GM18868 (cell line): ENCODE results near the gene DKKL1.
"Not testable (repeated sequence)": the region's sequence is repeated elsewhere in the genome, so short reads cannot be mapped to it uniquely, and the experiment has no call there.

ENCODE experiments used
- ATAC-seq: cut with Tn5 transposase; IDR thresholded peaks from one replicate; pipeline ENCODE4 v1.9.1; 2021; ENCODE audit warnings: mild to moderate bottlenecking, moderate library complexity; ENCODE audit not compliant: unreplicated experiment

The DKKL1 gene

DNA sequence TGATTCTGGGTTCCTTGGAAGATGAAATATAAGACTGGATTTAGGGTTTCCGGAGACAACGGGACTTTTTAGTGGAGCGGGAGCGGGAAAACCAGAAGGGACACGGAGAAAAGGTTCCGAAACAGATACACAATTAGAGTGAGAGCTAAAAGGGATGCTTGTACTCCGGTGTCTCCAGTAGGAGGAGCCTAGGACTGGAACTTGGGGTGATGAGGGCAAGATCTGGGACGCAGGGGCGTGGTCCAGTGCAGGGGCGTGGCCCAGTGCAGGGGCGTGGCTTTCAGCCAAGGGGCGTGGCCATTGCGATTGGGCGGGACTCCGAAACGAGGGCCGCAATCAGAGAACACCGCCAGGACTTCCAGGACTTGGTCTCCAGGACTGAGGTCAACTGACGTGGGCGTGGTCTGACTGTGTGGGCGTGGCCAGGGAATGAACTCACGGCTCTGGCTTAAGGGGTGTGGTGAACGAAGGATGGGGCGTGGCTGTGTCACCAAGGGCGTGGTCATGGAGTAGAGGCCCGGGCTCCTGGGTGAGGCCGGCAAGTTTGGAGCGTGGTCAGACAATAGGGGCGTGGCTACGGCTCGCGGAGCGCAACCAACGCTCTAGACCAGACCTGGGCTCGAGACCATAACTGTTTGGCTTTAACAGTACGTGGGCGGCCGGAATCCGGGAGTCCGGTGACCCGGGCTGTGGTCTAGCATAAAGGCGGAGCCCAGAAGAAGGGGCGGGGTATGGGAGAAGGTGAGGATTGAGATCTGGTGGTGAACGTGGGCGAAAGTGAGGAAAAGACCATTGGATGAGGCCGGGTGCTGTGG is at the start of gene DKKL1:
TSS of gene DKKL1 (plus strand) at position 610 of the 815 bp plus-strand sequence. CDS start at position 732, 122 bp downstream.
- ATAC-seq, result no peak

DNA sequence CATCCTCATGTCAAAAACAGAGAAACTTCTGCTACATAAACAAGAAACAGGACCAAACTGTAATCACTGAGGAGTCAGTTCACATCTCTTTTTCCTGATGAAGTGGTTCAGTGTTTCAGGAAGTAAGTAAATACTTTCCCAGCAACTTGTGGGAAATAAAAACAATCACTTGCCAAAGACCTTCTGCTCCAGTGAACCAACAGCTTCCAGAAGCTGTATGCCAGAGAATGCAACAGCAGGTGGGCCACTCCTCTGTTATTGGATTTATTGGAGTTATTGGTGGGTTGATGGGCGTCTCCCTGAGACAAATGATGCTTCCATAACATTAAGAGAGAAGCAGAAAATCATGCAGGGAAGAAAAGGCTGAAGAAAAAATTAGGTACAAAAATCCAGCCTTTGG is 48.6 kb upstream of the DKKL1 start:
- no peak for ATAC-seq

DNA sequence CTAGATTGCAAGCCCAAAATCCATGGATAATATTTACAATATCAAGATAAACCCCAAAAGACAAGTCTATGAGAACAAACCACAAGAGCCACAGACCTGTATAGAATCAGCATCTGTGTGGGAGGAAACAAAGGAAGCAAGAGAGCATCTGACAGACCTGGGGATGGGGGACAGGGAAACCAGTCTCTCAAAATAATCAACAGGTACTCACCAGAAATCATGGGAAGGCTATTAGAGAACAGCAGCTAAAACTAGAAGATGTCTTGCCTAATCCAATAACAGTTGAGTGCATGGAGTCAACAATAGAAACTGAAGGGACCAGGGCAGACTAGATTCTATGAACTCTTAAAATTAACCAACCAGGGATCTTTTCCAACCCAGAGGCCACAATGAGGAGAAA is 47.4 kb upstream of the DKKL1 start:
- no peak for ATAC-seq

DNA sequence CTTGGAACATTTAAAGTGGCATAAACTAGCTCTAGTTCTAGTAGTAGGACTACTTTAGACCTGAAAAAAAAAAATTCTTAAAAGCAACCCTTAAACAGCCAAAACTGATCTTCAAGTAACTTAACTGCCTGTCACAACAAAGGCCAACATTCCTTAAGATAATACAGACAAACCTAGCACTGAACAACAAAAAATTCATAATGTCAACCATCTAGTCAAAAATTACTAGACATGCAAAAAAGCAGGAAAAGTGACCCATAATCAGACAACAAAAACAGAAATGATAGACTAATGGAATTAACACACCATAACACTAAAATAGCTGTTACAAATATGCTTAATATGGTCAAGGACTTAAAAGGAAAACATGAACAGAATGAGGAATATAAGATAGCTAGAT is 45.4 kb upstream of the DKKL1 start:
- no peak for ATAC-seq

DNA sequence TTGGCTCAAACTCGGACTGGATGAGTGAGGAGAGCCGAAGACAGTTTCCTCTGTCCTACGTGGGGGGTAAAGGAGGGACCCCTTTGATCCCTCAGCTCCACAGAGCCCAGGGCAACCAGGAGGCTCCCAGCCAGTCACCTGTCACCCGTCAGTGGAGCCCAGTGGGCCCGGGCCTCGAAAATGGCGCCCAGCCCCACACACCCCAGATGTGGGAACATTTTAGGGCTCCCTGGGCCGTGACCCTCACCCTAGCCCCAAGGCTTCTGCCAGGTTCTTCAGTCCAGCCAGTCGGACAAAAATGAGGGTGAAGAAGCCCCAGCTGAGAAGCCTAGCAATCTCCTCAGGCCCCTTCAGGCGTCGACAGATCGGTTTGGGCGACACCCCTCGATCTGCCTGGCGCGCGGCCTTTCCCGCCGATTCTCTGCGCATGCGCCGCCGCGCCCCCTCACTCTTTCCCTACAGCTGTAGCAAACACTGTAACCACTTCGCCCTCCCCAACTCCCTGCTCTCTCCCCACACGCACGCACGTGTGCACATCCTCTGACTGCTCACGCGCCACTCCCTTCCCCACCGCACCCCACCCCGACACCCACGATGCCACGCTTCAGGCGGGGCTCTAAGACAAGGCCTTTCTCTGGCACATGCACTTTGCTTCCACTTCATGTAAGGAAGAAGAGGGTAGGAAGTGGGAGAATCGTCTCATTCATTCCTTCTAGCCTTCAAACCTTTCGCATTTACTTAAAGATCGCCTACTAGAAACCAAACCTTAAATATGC is 38.7 kb upstream of the DKKL1 start, which contains the start of gene SLC6A16:
TSS of gene SLC6A16 (minus strand) at position 391 of the 776 bp plus-strand sequence. CDS start 13,844 bp downstream, outside the sequence.
- no peak for ATAC-seq

DNA sequence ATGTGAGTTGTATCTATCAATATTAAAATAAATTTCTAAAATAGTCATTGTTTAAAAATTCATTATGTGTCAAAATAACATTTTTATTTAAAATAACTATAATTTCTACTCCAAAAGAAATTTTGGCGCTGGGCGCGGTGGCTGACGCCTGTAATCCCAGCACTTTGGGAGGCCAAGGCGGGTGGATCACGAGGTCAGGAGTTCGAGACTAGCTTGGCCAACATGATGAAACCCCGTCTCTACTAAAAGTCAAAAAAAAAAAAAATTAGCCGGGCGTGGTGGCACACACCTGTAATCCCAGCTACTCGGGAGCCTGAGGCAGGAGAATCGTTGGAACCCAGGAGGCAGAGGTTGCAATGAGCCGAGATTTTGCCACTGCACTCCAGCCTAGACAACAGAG is 37.9 kb upstream of the DKKL1 start:
- ATAC-seq, result not testable (repeated sequence)

DNA sequence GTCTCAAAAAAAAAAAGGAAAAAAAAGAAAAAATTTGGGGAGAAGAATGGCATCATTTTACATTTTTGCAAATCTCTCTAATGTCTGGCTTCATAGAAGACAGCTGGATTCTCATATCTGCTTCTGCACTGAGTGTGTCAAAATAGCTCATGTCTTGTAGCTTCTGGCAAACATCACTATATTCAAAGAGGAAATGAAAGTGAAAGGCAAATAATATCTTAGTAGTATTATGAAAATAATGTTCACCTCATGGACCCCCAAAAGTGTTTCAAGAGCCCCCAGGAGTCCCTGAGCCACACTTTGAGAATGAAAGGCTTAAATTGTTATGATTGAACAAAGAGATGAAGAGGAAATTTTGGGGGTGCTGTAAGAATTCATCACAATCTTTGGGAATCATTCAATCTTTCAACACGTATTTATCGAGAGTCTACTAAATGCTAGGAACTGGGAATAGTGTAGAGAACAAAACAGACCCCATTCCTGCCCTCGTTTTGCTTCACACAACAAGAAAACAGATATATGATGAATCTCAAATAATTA is 37.4 kb upstream of the DKKL1 start:
- no peak for ATAC-seq

DNA sequence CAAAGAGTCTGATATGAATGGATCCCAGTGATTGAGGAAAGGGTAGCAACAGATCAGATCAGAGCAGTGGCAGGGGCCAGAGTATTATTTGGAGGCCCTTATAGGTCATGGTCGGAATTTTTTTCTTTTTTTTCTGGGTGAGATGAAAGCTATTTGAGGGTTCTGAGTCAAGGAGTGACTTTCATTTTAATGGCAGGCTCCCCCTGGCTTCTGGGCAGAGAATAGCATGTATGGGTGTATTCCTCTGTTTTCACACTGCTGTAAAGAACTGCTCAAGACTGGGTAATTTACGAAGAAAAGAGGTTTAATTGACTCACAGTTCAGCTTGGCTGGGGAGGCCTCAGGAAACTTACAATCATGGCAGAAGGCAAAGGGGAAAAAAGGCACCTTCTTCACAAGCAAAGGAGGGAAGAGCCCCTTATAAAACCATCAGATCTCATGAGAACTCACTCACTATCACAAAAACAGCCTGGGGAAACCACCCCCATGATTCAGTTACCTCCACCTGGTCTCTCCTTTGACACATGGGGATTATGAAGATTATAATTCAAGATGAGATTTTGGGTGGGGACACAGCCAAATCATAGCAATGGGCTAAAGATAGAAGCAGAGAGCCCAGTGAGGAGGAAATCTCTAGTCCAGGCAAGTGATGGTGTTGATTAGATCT is 35.7 kb upstream of the DKKL1 start:
- no peak for ATAC-seq

DNA sequence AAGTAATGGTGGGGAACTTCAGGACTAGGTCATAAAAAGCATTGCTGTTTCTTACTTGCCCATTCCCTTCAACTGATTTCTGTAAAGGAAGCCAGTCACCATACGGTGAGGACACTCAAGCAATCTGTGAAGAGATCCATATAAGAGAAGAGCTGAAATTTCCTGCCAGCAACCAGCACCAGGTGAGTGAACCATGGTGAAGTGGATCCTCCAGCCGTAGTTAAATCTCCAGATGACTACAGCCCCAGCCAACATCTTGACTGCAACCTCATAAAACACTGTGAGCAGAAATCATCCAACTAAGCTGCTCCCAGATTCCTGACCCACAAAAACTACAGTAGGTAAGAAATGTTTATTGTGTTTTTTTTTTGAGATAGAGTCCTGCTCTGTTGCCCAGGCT is 34.9 kb upstream of the DKKL1 start:
- no peak for ATAC-seq

DNA sequence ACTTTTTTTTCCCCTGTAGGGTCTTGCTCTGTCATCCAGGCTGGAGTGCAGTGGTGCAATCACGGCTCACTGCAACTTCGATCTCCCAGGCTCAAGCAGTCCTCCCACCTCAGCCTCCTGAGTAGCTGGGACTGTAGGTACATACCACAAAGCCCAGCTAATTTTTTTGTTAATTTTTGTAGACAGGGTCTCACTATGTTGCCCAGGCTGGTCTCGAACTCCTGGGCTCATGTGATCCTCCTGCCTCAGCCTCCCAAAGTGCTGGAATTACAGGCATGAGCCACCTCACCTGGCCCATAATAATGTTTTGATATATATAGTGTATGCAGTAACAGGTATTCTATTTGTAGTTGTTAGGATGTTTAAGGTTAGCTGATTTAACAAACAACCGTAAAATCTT is 32.5 kb upstream of the DKKL1 start:
- not testable (repeated sequence) for ATAC-seq

DNA sequence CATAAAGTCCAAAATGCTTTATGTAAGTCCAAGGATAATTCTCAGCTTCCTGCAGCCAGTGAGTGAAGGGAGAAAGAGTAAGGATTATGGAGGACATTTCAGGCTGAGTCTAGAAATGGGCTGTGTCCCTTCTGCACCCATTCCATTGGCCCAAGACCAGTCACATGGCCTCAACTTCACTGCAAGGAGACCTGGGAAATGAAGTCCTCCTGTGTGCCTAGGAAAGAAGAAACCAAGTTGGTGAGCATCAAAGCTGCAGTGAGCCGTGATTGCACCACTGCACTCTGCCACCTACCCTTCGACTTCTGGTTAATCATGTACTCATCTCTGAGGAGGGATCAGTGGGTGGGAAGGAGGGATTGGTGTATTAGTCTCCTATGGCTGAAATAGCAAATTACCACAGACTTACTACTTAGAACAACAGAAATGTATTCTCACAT is 32.0 kb upstream of the DKKL1 start:
- peak; percentile 36 for ATAC-seq

DNA sequence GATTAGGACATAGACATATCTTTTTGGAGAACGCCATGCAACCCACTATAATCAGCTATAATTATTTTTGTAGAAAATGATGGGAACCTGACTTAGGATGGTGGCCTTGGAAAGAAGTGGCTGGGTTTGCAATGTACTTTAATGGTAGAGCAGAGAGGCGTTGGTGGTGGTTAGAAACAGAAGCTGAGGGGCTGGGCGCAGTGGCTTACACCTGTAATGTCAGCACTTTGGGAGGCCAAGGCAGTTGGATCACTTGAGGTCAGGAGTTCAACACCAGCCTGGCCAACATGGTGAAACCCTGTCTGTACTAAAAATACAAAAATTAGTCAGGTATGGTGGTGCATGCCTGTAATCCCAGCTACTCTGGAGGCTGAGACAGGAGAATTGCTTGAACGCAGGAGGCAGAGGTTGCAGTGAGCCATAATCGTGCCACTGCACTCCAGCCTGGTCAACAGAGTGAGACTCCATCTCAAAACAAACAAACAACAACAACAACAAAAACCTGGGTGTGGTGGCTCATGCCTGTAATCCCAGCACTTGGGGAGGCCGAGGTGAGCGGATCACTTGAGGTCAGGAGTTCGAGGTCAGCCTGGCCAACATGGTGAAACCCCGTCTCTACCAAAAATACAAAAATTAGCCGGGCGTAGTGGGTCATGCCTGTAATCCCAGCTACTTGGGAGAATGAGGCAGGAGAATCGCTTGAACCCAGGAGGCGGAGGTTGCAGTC is 30.8 kb upstream of the DKKL1 start:
- not testable (repeated sequence) for ATAC-seq

DNA sequence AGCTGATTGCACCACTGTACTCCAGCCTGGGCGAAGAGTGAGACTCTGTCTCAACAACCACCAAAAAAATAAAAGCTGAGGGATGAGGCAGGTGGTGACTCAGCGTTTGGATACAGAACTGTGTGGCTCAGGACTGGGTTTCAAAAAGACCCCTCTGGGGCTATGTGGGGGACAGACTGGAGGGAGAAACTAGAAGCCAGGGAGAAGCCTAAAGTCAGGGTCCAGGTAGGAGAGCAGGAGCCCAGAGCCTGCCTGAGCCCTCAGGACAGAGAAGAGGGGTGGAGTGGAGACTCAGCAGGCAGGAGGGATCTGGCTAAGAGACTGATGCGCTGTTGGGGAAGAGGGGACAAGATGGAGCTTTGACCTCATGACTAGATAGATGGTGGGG is 30.3 kb upstream of the DKKL1 start:
- no peak for ATAC-seq

DNA sequence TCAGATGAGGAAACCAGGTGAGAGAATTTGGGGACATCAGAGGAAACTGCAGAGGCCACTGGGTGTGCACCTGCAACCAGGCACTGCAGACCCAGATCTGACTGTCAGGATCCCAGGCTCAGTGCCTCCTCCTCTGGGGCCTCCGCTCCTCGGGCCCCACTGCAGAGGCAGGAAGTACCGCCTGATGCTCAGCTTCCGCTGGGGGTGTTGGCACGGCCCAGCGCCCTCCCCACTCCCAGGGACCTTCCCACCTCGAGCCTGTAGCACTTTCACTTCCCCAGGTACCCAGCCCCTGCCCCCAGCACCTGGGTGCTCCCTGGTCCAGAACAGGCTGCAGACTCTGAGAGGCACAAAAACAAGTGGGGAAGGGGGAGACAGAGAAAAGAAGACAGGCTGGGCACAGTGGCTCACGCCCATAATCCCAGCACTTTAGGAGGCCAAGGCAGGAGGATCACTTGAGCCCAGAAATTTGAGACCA is 29.8 kb upstream of the DKKL1 start:
- ATAC-seq, result peak; percentile 65

DNA sequence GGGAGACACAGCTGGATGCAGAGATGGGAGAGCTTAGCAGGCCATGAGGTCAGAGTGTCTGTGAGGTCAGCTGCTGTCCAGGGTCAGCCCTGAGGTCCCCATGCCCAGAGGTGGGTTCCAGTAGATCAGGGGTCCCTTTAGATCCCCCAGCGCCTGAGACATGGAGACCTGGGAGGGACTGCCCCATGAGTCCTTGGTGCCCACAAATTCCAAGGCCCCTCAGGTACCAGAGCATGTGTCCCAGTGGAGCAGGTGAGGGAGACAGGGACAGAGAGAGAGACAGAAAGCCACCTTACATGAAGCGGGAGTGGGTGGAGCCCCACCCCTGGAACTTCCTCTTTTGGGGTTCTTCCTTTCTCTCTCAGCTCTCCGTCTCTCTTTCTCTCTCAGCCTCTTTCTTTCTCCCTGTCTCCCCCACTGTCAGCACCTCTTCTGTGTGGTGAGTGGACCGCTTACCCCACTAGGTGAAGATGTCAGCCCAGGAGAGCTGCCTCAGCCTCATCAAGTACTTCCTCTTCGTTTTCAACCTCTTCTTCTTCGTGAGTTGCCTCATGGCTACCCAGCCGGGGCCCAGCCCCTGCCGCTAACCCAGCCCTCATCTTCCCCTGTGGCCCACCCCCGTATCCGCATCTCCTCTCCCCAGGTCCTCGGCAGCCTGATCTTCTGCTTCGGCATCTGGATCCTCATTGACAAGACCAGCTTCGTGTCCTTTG is 28.4 kb upstream of the DKKL1 start, which contains the start of gene CD37:
TSS of gene CD37 (plus strand) at position 336 of the 713 bp plus-strand sequence. CDS start at position 471, 135 bp downstream.
- ATAC-seq, result no peak

DNA sequence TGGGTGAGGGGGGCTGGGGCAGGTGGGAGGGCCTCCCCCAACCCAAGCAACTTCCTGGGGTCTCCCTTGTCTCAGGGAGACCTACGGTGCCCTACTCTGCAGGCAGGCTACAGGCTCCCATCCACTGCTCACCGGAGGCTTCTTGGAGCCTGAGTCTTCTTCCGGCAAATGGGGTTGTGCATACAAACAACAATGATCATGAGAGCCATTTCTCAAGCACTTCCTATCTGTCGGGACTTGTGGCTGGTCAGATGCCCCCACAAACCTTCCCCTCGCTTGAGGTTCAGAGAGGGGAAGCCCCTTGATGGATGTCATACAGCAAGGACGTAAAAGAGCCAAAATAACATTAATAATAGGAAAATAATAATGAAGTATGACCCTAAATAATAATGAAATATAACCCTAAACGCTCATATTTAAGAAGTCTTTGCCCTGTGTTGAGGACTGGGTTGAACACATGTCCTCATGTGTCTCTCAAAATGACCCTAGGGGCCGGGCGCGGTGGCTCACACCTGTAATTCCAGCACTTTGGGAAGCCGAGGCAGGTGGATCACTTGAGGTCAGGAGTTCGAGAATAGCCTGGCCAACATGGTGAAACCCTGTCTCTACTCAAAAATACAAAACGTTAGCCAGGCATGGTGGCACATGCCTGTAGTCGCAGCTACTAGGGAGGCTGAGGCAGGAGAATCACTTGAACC is 27.7 kb upstream of the DKKL1 start:
- ATAC-seq, result no peak

DNA sequence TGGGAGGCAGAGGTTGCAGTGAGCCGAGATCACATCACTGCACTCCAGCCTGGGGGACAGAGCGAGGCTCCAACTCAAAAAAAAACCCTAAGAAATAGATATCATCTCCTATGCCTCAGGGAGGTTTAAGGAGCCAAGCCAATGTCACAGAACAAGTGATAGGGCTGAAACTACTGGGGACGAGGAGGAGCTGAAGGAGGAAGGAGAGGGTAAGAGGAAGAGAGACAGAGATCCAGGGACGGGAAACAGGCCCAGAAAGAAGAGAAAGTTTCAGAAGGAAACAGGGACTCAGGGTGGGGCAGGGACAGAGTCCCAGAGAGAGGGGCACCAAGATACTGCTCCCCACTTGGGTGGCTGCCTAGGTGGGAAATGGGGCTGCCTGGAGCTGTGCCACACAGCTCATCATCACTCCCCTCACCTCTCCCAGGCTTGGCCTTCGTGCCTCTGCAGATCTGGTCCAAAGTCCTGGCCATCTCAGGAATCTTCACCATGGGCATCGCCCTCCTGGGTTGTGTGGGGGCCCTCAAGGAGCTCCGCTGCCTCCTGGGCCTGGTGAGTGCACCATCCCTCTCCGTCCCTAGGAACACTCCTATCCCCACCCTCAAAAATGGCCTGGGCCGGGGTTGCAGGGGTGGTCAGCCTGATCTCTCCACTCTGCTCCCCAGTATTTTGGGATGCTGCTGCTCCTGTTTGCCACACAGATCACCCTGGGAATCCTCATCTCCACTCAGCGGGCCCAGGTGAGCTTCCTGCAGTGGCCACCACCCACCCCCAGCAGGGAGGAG is 27.0 kb upstream of the DKKL1 start:
- no peak for ATAC-seq
